Spleen (tissue), 7 donors: ENCODE data around the gene ADAP1.

Experiments used
- CTCF ChIP-seq, 11 experiments: fragments of 200-600 bp in 7 of 11; fragments of 450-650 bp in 4 of 11; sonication (generic) in 4 of 11; IDR thresholded peaks in 8 of 11; conservative IDR thresholded peaks in 3 of 11; 1 replicate in 7 of 11; 2 replicates in 4 of 11; pipeline versions ENCODE4 v1.4.0 to v1.8.0; 2016 to 2021; ENCODE audit warnings: antibody characterized with exemption in 11 of 11, inconsistent platforms in 4 of 11, mild to moderate bottlenecking in 1 of 11
- POLR2A ChIP-seq, 3 donors: fragments of 450-650 bp; IDR thresholded peaks; one replicate each; pipeline ENCODE4 v1.5.1; 2017; ENCODE audit warnings: antibody characterized with exemption in 3 of 3, mild to moderate bottlenecking in 1 of 3
- POLR2AphosphoS5 ChIP-seq, 3 donors: sonication (generic); formaldehyde crosslinking; IDR thresholded peaks; one replicate each; pipeline ENCODE4 v1.5.1; 2017; ENCODE audit warnings: antibody characterized with exemption in 3 of 3
- donor health status: DM: no; HTN: no; CAD: no; lungs with moderate emphysema.
- donor health status: DM: no; HTN: no; CAD: no.
- donor health status: DM: no; HTN: no; CAD: no.

- TF ChIP-seq CTCF (IDR thresholded peaks at IDR 0.05 in 8 of 11, conservative IDR thresholded peaks at IDR 0.05 in 3 of 11) = no peak
- no peak for TF ChIP-seq POLR2A (IDR thresholded peaks at IDR 0.05)
- no peak for TF ChIP-seq POLR2AphosphoS5 (IDR thresholded peaks at IDR 0.05)
Measured at GRCh38 chr7:946256-946996, 8.1 kb downstream of the ADAP1 start.
